ENCODE results near the gene CLCN2.

DNA sequence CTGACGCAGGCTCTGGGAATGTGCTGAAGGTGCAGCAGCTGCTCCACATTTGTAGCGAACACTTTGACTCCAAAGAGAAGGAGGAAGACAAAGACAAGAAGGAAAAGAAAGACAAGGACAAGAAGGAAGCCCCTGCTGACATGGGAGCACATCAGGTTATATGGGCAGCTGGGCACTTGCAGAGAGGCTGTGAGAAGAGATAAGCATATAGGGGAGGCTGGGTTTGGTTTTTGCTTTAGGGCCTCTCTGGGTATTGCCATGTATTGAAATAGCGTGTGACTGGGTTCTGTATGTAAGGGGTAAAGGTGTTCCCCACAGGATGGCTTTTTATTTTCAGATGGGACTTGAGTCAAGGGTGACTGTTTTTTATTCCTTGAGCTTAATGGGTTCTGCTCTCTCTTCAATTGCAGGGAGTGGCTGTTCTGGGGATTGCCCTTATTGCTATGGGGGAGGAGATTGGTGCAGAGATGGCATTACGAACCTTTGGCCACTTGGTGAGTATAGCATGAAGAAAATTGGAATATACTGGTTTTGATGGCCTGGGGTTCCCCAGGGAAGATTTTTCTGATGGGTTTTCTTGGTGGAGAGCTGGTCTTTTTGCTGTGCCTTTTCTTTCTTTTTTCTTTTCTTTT, 54.9 kb downstream of the CLCN2 start:
- TF ChIP-seq EZH2 (IDR thresholded peaks at IDR 0.05; ENCODE audit: insufficient read depth, poor library complexity, severe bottlenecking), result no peak
- TF ChIP-seq EZH2phosphoT487 (IDR thresholded peaks at IDR 0.05; ENCODE audit: insufficient read depth, low read depth), result no peak

Measured in GM23248 (cell line).